ENCODE measurements around the gene ARHGAP12.
A peak's percentile ranks its signal among the peaks of the same experiment; 100 is the strongest.
"Not testable (repeated sequence)": the region's sequence is repeated elsewhere in the genome, so short reads cannot be mapped to it uniquely, and the experiment has no call there.

The ARHGAP12 gene, protein sequence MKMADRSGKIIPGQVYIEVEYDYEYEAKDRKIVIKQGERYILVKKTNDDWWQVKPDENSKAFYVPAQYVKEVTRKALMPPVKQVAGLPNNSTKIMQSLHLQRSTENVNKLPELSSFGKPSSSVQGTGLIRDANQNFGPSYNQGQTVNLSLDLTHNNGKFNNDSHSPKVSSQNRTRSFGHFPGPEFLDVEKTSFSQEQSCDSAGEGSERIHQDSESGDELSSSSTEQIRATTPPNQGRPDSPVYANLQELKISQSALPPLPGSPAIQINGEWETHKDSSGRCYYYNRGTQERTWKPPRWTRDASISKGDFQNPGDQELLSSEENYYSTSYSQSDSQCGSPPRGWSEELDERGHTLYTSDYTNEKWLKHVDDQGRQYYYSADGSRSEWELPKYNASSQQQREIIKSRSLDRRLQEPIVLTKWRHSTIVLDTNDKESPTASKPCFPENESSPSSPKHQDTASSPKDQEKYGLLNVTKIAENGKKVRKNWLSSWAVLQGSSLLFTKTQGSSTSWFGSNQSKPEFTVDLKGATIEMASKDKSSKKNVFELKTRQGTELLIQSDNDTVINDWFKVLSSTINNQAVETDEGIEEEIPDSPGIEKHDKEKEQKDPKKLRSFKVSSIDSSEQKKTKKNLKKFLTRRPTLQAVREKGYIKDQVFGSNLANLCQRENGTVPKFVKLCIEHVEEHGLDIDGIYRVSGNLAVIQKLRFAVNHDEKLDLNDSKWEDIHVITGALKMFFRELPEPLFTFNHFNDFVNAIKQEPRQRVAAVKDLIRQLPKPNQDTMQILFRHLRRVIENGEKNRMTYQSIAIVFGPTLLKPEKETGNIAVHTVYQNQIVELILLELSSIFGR

DNA sequence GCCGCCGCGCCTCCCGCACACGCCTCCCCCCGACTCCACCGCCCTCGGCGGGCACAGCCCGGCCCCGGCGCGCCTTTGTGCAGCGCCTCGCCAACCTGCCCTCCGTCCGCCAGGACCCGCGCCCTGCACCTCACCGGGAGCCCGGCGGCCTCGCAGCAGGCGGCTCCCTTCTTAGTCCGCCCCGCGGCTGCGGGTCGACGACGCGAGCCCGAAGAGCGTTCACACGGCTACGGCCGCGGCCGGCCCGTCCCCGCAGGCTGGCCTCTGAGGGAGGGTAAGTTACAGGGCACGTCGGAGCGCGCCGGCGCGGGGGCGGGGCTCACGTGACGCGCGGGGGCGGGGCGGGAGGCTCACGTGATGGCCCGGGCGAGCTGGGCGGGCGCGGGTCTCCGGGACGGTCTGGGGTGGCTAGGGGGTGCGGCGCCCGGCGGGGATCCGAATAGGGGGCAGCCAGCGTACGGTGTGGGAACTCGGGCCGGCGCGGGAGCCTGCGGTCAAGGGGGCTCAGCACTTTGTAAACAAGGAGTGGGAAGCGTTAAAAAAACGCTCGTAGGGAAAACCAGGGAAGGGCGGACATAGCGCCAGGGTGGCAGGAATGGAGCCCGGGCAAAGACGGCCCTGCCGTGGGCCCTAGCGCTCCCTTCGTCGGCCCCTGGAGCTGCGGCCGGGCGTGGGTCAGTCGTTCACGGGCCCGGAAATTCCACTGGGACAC lies at the start of gene ARHGAP12:
TSS of gene ARHGAP12 (minus strand) at position 283 of the 712 bp plus-strand sequence. CDS start 19,976 bp downstream, outside the sequence.
- DNase-seq: peak; percentile 31 to 79

DNA sequence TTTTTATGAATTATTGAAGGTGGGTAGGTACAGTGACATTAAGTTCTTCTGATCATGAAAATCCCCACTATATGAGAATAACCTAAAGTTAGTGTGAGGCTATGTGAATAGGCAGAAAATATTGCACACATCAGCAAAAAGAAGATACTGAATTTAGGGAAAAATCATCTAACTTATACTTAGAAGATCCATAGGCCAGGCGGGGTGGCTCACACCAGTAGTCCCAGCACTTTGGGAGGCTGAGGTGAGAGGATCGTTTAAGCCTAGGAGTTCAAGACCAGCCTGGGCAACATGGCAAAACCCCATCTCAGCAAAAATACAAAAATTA lies 49.5 kb upstream of the ARHGAP12 start:
- DNase-seq: no peak

DNA sequence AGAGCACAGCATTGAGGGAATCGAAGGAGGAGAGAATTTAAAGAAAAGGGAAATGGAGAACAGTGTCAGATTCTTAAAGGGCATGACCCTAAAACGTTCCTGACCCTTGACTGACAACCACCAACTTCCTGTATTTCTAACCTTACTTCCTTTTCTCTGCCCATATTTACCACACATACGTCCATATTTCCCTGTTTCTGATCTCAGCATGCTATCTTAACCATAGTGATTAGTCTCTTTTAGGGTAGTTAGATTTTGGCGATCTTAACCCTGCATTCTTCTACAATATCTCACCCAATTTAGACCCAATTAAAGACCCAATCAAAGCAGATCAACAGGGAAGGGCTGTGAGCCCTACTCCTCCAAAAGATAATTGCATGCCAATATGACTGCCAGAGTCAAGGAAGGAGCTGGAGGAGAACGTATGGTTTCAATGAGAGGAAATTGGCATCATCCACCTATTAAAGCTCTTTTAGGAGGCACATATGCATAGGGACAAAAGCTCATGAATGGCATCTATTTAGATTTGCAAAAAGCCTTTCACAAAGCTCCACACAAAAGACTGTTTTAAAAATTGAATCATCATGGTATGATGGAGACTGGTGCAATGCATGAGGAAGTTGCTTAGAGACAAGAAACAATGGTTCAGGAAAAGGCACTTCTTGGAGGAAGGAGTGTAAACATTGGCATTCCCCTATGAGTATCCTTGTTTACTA lies 49.0 kb upstream of the ARHGAP12 start:
- DNase-seq: peak in 1 of 2 donors; percentile 73

DNA sequence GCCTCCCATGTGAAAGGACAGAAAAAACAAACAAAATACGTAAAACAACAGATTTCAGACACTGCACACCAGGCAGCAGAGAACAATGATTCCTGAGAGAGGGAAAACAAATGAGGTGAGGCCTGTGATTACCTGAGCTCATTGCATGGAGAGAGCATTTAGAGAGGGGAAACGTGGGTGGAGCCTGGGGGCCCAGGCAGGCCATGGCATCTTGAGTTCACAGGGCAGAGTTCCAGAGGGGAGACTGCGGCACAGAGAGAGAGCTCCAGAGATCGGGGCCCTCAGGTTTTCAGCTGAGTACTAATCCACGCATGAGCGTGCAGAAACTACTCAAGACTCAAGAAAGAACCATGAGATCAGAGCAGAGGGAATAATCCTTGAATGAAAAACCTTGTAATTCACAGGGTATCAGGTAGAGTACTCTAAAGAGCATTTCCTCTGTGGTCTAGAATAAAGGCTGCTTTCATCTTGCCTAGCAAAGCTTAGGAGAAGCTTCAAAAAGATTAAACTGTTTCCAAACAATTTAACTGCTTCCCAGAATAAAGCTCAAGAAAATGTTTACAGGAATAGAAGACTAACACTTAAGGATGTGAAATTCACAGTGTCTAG lies 46.6 kb upstream of the ARHGAP12 start:
- DNase-seq: no peak

DNA sequence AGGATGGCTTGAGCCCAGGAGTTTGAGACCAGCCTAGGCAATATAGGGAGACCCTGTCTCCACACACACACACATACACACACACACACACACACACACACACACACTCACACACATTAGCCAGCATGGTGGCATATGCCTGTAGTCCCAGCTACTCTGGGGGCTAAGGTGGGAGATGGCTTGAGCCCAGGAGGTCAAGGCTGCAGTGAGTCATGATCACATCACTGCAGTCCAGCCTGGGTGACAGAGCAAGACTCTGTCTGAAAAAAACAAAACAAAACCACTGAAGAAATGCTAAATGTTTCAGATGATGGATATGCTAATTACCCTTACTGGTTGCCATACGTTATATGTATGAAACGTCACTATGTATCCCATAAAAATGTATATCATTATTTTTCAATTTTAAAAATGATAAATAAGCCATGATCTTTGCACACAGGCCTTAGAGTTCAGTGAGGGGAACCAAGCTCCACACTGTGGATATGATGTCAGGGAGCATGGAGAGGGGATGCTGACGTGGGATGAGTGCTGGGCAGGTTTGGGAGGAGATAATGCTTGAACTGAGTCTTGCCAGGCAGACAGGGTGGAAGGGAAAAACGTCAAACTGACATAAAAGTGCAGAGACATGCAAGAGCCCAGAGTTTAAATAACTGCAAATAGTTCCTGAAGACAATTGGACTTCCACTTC lies 45.9 kb upstream of the ARHGAP12 start:
- DNase-seq: no peak

DNA sequence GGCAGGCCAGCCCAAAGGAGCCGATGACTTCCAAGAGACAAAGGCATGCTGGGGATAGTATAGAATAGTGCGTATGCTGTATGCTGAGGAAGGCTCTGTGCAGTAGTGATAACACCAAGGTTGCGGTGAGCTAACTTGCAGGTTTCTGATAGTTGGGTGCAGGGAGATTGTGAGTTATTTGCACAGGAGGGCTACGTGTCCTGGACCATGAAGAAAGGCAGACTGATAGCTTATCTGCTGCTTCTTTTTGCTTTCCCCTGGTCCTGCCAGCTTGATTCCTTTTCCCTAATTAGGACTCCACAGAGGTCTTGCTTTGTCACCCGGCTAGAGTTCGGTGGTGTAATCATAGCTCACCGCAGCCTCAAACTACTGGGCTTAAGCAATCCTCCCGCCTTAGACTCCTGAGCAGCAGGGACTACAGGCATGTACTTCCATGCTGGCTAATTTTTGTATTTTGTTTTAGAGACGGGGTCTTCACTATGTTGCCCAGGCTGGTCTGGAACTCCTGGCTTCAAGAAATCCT lies 43.9 kb upstream of the ARHGAP12 start:
- DNase-seq: no peak

DNA sequence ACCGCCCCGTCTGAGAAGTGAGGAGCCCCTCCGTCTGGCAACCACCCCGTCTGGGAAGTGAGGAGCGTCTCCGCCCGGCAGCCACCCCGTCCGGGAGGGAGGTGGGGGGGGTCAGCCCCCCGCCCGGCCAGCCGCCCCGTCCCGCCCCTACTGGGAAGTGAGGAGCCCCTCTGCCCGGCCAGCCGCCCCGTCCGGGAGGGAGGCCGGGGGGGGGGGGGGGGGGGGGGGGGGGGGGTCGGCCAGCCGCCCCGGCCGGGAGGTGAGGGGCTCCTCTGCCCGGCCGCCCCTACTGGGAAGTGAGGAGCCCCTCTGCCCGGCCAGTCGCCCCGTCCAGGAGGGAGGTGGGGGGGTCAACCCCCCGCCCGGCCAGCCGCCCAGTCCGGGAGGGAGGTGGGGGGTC lies 41.2 kb upstream of the ARHGAP12 start:
- DNase-seq: not testable (repeated sequence)

DNA sequence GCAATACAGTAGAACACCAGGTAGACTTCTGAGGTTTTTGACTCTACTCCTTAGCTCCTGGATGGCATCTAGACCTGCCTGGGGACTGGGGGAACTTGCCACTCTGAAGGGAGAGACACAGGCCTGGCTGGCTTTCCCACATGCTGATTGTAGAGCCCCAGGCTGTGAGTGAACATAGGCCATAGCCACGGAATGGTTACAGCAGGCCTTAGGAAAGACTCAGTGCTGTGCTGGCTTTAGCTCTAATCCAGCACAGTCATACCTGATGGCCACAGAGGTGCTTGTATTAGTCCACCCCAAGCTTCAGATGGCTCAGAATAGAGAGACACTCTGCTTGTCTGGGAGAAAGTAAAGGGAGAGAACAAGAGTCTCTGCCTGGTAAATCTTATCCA lies 35.0 kb upstream of the ARHGAP12 start:
- DNase-seq: no peak

DNA sequence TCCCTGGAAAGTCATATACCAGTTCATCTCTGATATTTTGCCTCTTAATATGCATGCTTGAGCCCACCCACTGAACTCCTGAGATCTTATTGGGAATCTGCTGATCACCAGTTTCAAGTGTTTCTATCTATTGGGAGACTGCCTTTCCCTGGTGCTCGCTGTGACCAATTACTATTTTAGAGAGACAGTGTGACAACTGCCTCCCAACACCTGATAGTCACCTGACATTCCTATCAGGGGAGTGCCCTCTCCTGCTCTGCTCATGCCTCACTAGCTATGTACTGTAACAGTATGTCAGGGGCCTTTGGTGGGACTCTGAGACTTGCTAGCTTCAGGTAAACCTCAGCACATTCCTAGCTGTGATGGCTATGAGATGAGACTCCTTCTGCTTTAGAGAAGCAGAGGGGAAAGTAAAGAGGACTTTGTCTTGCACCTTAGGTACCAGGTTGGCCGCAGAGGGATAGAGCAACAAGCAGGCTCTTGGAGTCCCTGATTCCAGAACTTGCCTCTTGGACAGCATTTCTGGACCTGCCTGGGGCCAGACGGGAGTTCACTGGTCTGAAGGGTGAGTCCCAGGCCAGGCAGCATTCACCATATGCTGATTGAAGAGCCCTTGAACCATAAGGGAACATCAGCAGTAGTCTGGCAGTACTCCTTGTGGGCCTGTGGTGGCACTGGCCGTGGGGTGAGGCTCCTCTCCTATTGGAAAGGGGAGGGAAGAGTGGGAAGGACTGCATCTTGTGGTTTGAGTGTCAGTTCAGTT lies 34.4 kb upstream of the ARHGAP12 start:
- no peak for DNase-seq

DNA sequence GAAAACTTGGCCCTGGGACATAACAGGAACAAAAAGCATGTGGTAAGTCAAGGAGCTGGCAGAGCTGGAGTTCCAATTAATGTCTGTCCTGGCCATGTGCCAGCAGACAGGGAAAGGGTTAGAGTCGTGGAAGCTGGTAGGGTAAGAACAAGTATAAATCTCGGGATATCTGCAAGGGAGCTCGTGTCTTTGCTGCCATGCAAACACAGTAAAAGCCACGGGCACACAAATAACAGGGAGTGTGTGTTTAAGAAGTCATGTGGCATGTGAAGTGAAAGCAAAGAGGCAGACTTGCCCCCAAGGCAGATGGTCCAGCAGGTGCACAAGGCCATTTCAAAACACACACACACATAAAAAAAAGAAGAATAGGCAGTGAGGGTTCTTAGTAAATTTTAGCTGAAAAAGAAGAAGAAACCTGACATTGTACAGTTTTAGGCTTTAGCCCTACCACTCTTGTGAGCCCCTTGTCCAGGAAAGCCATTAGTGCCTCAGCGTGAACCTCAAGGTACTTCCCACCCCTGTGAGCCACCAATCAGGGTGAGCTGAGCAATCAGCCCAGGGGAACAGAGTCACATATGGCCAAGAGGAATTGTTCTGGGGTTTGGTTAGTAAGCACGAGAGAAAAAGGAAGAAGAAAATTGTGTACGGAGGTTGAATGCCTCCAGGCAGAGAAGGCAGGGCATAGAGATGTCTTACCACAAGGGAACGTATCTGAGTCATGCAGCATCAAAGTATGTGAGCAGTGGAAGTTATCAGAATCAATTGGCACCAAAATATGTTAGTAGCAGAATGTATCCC lies 32.8 kb upstream of the ARHGAP12 start:
- DNase-seq: peak in 1 of 2 donors; percentile 15

DNA sequence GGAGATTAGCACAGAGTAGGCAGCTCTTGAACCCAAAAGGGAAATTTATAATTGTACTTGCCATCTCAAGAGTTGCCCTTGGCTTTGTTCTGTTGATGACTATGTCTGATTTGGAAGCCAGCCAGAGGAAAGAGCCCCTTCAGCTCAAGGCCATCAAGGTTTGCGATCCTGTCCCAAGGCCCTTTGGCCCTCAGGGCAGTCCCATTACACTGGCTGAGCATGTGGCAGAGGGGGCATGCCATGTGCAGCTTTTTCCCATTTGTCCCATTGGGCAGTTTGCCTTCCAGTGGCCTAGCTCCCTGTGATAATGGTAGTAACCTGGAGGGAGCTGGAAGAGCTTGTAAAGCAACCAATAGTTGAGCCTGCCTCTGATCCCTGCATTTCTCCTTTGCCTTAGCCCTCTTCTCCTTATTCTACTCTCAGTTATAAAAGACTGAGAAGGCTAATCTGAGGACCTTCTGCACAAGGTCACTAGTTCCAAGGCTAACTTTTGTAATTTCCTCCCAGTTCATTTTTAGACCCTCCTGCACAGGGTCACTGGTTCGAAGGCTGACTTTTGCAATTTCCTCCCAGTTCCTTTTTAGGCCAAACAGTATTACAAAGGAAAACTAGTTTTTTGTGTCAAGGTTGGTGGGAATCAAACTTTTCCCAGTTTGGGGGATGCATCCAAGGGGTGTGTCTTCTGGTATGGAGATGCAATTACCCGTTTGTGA lies 31.0 kb upstream of the ARHGAP12 start:
- no peak for DNase-seq

DNA sequence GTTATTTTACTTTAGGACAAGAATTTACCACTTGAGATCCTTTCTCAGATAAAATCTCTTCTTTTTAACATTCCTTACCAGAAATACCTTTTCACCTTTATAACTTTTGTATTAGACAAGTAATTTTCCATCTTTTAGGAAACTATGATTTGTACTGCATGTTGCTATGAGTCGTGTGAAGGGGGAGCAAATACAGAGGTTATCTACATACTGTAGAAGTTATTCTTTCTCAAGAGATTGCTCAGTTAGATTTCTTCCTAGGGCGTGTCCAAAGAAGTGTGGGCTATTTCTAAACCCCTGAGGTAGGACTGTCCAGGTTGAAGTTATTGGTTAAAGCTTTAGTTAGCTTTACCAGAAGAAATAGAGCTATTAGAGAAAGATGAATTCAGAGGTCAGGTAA lies 30.2 kb upstream of the ARHGAP12 start:
- no peak for DNase-seq

DNA sequence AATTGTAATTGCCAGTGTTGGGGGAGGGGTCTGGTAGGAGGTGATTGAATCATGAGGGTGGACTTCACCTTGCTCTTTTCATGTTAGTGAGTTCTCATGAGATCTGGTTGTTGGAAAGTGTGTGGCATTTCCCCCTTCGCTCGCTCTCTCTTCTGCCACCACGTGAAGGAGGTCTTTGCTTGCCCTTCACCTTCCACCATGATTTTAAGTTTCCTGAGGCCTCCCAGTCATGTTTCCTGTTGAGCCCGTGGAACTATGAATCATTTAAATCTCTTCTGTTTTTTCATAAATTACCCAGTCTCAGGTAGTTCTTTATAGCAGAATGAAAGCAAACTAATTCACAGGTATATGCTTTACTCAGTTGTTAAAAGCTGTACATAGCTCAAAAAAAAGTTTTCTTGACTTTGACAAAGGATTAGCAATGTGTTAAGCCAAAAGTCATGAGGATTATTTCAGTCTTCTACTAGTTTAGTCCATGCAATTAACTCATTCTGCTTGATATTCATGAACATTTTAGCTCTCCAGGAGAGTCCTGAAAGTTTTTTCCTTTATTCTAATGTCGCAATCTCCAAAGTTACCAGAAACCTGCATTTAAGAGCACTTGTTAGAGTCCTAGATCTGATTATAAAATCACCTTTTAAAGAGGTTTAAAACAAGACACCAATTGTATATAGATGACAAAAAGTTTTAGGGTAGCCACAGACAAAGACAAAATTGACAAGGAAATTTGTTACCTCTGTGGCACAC lies 27.7 kb upstream of the ARHGAP12 start:
- no peak for DNase-seq

DNA sequence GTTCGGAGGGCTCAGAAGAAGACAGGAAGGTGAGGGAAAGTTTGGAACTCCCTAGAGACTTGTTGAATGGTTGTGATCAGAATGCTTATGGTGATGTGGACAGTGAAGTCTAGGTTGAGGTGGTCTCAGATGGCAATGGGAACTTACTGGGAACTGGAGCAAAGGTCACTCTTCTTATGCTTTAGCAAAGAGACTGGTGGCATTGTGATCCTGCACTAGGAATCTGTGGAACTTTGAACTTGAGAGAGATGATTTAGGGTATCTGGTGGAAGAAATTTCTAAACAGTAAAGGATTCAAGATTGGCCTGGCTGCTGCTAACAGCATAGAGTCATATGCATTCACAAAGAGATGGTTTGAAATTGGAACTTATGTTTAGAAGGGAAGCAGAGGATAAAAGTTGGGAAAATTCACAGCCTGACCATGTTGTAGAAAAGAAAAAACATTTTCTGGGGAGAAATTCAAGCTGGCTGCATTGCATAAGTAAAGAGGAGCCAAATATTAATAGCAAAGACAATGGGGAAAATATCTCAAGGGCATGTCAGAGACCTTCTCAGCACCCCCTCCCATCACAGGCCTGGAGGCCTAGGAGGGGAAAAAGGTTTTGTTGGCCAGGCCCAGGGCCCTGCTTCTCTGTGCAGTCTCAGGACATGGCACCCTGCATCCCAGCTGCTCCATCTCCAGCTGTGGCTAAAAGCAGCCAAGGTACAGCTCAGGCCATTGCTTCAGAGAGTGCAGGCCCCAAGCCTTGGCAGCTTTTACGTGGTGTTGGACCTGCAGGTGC lies 26.0 kb upstream of the ARHGAP12 start:
- DNase-seq: no peak

DNA sequence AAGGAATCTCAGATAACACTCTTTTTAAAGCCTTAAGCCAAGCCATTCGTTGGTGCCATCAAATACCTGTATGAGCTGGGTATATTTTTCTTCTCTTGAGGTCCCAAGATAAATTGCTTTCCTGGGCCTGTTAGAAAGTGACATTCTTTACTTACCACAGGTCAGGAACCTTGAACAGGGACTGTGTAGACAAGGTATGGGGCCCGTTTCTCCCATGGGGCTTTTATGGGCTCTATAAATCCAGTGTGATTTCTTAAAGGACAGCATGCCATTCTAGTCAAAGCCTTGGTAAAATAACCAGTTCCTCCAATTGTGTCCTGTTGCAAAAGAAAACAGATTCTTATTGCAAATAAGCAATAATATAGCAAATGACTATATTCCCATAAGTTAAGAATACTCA lies 24.8 kb upstream of the ARHGAP12 start:
- DNase-seq: no peak

DNA sequence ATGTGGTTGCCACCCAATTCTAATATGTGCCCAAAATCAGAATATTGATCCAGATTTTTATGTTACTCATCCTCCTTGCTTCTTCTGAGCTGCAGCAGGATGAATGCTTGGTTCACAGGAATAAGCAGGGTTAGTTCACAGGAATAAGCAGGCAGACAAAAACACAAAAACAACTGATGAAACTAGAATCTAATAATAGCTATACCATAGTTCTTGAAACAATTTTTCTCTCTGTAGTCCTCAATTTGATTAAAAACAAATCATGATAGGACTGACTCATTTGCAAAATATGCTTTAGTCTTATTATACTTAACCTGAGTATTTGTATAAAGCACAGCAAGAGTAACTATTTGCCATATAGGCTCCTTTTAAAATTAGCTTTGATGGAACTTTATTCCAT lies 24.4 kb upstream of the ARHGAP12 start:
- no peak for DNase-seq

DNA sequence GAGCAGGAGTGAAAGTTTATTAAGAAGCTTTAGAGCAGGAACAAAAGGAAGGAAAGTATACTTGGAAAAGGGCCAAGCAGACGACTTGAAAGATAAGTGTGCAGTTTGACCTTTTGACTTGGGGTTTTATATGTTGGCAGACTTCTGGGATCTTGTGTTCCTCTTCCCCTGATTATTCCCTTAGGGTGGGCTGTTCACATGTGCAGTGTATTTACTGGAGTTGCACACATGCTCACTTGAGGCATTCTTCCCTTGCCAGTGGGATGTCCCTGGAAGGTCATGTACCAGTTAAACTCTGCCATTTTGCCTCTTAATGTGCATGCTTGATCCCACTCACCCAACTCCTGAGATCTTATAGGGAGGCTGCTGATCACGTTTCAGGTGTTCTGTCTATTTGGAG lies 23.4 kb upstream of the ARHGAP12 start:
- no peak for DNase-seq

DNA sequence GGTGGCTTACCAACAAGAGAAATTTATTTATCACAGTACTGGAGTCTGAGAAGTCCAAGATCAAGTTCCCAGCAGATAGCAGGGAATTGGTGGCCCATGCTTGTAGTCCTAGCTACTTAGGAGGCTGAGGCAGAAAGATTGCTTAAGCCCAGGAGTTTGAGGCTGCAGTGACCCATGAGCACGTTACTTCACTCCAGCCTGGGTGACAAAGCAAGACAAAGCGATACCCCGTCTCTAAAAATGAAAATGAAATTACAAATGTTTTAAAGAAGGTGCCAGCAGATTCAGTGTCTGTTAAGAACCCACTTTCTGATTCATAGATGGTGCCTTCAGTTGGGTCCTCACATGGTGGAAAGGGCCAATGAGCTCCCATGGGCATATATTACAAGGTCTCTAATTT lies 20.6 kb upstream of the ARHGAP12 start:
- DNase-seq: no peak
